Mesothelial cell of epicardium (in vitro differentiated cells): Measurements from ENCODE around the gene GTF2A2. TPM values are rescaled to one million over a fixed set of nuclear protein-coding genes. Genes with fewer than 3 reads are reported as not detected.

Experiments used
- DNase-seq, 2 experiments: peaks; one replicate each; pipeline ENCODE4 v3.0.0; 2021; ENCODE audit warnings: low spot score in 2 of 2; ENCODE audit not compliant: unreplicated experiment in 2 of 2
- H3K27ac Mint-ChIP-seq: 2 replicates; pipeline ENCODE4 v1.8.0; 2021; ENCODE audit warnings: mixed read lengths
- H3K27me3 Mint-ChIP-seq: 2 replicates; pipeline ENCODE4 v1.8.0; 2021; ENCODE audit warnings: low read depth, mixed read lengths
- H3K36me3 Mint-ChIP-seq: 2 replicates; pipeline ENCODE4 v1.8.0; 2021; ENCODE audit warnings: mixed read lengths
- H3K4me1 Mint-ChIP-seq: 2 replicates; pipeline ENCODE4 v1.8.0; 2021; ENCODE audit warnings: mixed read lengths
- H3K4me3 Mint-ChIP-seq: 2 replicates; pipeline ENCODE4 v1.8.0; 2021; ENCODE audit warnings: mild to moderate bottlenecking, moderate library complexity, mixed read lengths
- H3K9me3 Mint-ChIP-seq: 2 replicates; pipeline ENCODE4 v1.8.0; 2021; ENCODE audit warnings: mixed read lengths
- CTCF ChIP-seq: fragments of 200-600 bp; sonication (generic); IDR thresholded peaks from one replicate; pipeline ENCODE4 v1.5.0; 2021; ENCODE audit warnings: antibody characterized with exemption; ENCODE audit not compliant: unreplicated experiment
- total RNA-seq: library from RNA; stranded (reverse); gene quantifications from 3 replicates; pipeline ENCODE4 v1.2.1, GENCODE V29; 2021

The GTF2A2 gene
- total RNA-seq, 1 donor from 2014 or later = 78.3 TPM

GRCh38 chr15:59696332-59696731 lies 39.0 kb upstream of the GTF2A2 start:
- H3K27me3 Mint-ChIP-seq = peaks cover 4% of the 10 kb centered on the region
- no peak for DNase-seq
- H3K4me3 Mint-ChIP-seq = no peak overlapping the region
- no peaks in the 10 kb centered on the region for H3K4me1 Mint-ChIP-seq
- H3K9me3 Mint-ChIP-seq = no peaks in the 10 kb centered on the region
- no peak for TF ChIP-seq CTCF
- no peaks in the 10 kb centered on the region for H3K36me3 Mint-ChIP-seq
- H3K27ac Mint-ChIP-seq = no peak overlapping the region

DNA sequence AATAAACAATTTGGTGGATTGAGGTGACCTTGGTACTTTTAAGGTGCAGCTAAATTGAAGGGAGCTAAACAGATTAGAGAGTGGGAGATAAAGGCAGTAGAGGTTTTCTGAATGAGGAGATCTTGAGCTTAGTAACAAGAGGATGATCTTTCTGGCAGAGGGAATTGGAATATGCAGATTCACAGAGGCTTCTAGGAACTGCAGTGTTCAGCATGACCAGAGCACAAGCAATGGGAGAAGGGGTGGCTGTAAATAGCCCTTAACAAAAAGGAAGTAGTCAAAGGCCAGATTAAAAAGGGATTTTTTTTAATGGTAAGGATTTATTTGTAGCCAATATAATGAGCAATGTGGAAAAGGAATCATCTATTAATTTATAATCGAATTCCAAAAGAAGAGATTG lies 37.5 kb upstream of the GTF2A2 start:
- no peak overlapping the region for H3K27ac Mint-ChIP-seq
- H3K4me1 Mint-ChIP-seq = peaks cover 3% of the 10 kb centered on the region
- peaks cover under 1% of the 10 kb centered on the region for H3K27me3 Mint-ChIP-seq
- no peaks in the 10 kb centered on the region for H3K36me3 Mint-ChIP-seq
- no peak for DNase-seq
- no peak for TF ChIP-seq CTCF
- H3K4me3 Mint-ChIP-seq = no peak overlapping the region
- H3K9me3 Mint-ChIP-seq = no peaks in the 10 kb centered on the region

GRCh38 chr15:59691194-59691805 lies 34.0 kb upstream of the GTF2A2 start:
- H3K9me3 Mint-ChIP-seq = no peaks in the 10 kb centered on the region
- H3K4me3 Mint-ChIP-seq = peak overlapping the region; percentile 55
- TF ChIP-seq CTCF = peak; percentile 65
- H3K27ac Mint-ChIP-seq = peak overlapping the region; percentile 18
- H3K4me1 Mint-ChIP-seq = peaks cover 16% of the 10 kb centered on the region
- no peaks in the 10 kb centered on the region for H3K27me3 Mint-ChIP-seq
- H3K36me3 Mint-ChIP-seq = no peaks in the 10 kb centered on the region
- DNase-seq = no peak

DNA sequence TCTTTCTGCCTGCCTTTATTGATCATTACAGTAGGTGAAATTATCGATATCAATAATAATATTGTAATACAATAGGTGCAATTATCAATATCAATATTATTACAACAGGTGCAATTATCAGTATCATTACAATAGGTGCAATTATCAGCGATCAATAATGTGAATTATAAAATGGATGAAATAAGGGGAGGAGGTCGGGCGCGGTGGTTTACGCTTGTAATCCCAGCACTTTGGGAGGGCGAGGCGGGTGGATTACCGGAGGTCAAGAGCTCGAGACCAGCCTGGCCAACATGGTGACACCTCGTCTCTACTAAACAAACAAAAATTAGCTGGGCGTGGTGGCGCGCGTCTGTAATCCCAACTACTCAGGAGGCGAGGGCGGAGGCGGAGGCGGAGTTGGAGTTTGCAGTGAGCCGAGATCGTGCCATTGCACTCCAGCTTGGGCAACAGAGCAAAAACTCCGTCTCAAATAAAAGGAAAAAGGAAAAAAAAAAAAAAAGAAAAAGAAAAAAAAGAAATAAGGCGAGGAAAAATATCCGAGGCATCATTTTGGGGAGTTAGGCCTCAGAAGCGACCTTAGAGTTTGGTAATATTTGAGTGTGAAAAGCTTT lies 32.4 kb upstream of the GTF2A2 start:
- peak overlapping the region; percentile 98 for H3K27ac Mint-ChIP-seq
- TF ChIP-seq CTCF = no peak
- H3K4me1 Mint-ChIP-seq = peaks cover 25% of the 10 kb centered on the region
- H3K4me3 Mint-ChIP-seq = peak overlapping the region; percentile 96
- H3K27me3 Mint-ChIP-seq = no peaks in the 10 kb centered on the region
- DNase-seq = peak; percentile 23 to 50
- no peaks in the 10 kb centered on the region for H3K9me3 Mint-ChIP-seq
- peaks cover 1% of the 10 kb centered on the region for H3K36me3 Mint-ChIP-seq

- Mint-ChIP-seq H3K27me3 (no peaks in the 10 kb centered on the region), H3K4me3 (peak within 1 kb of the TSS; percentile 96), H3K36me3 (peaks cover 2% of the 10 kb centered on the region), H3K4me1 (peaks cover 25% of the 10 kb centered on the region), H3K27ac (peak within 1 kb of the TSS; percentile 98), H3K9me3 (no peaks in the 10 kb centered on the region)
- no peak for TF ChIP-seq CTCF
- peak; percentile 97 to 99 for DNase-seq
Observed at GRCh38 chr15:59688782-59689625, 31.7 kb upstream of the GTF2A2 start, which contains the start of gene BNIP2. Gene BNIP2, minus strand, starts transcription at chr15:59689320. Its CDS starts 6,863 bp downstream, at chr15:59682457.
